CD4-positive, alpha-beta T cell treated with Interleukin-17A for 4 hours (primary cell): ENCODE data around the gene DNAJC2.
"Not testable (repeated sequence)": the region's sequence is repeated elsewhere in the genome, so short reads cannot be mapped to it uniquely, and the experiment has no call there.

ENCODE experiments used
- DNase-seq: peaks from one replicate; pipeline ENCODE4 v3.0.0-alpha.2; 2020; ENCODE audit warnings: mixed read lengths

DNAJC2 gene

GRCh38 chr7:103341466-103341865 is 3.1 kb downstream of the DNAJC2 start:
- no peak for DNase-seq

GRCh38 chr7:103338864-103339263 is 5.7 kb downstream of the DNAJC2 start:
- DNase-seq = no peak

GRCh38 chr7:103336761-103337160 is 7.8 kb downstream of the DNAJC2 start:
- no peak for DNase-seq

- DNase-seq = no peak
Measured at GRCh38 chr7:103325744-103326143, 18.8 kb downstream of the DNAJC2 start.

GRCh38 chr7:103317009-103317408 is 27.6 kb downstream of the DNAJC2 start:
- DNase-seq = no peak

GRCh38 chr7:103316380-103316941 is 28.1 kb downstream of the DNAJC2 start:
- DNase-seq = no peak

GRCh38 chr7:103314852-103315251 is 29.7 kb downstream of the DNAJC2 start:
- no peak for DNase-seq

GRCh38 chr7:103307503-103308231 is 36.9 kb downstream of the DNAJC2 start:
- no peak for DNase-seq

- DNase-seq = no peak
Measured at GRCh38 chr7:103301441-103301840, 43.1 kb downstream of the DNAJC2 start.

GRCh38 chr7:103299660-103300059 is 44.9 kb downstream of the DNAJC2 start:
- no peak for DNase-seq

GRCh38 chr7:103297837-103298179 is 46.8 kb downstream of the DNAJC2 start:
- DNase-seq = no peak

- peak; percentile 97 for DNase-seq
Measured at GRCh38 chr7:103296901-103297836, 47.4 kb downstream of the DNAJC2 start, which contains the start of gene PMPCB. PMPCB (plus strand) TSS chr7:103297435; CDS start chr7:103297460, 25 bp downstream.

GRCh38 chr7:103293526-103293925 is 51.0 kb downstream of the DNAJC2 start:
- no peak for DNase-seq

- DNase-seq = no peak
Measured at GRCh38 chr7:103292122-103292521, 52.4 kb downstream of the DNAJC2 start.

GRCh38 chr7:103282802-103283427 is 61.7 kb downstream of the DNAJC2 start:
- DNase-seq = not testable (repeated sequence)

GRCh38 chr7:103280803-103281155 is 63.8 kb downstream of the DNAJC2 start:
- DNase-seq = peak; percentile 27

- DNase-seq = peak; percentile 90
Measured at GRCh38 chr7:103279963-103280802, 64.4 kb downstream of the DNAJC2 start.

- DNase-seq = peak; percentile 25
Measured at GRCh38 chr7:103279636-103279962, 65.0 kb downstream of the DNAJC2 start.

- DNase-seq = not testable (repeated sequence)
Measured at GRCh38 chr7:103278195-103278594, 66.4 kb downstream of the DNAJC2 start.

- DNase-seq = not testable (repeated sequence)
Measured at GRCh38 chr7:103274867-103275266, 69.7 kb downstream of the DNAJC2 start.

- DNase-seq = not testable (repeated sequence)
Measured at GRCh38 chr7:103273374-103273773, 71.2 kb downstream of the DNAJC2 start.

GRCh38 chr7:103266229-103266628 is 78.3 kb downstream of the DNAJC2 start:
- not testable (repeated sequence) for DNase-seq
